GM13977 (cell line): ENCODE results near the gene ASIC2.

Experiments used
- DNase-seq: peaks from one replicate; pipeline ENCODE4 v3.0.0; 2012; ENCODE audit warnings: low spot score
- CTCF ChIP-seq: IDR thresholded peaks from 2 replicates; pipeline ENCODE4 v1.5.1; 2012; ENCODE audit warnings: mild to moderate bottlenecking, control low read depth; ENCODE audit not compliant: insufficient read depth; ENCODE audit errors: extremely low read depth, missing control alignments
- in situ Hi-C: fragments of 300-500 bp; cut with MboI; formaldehyde crosslinking; loops from one replicate; pipeline ENCODE4 v1.12.0; 2022; ENCODE audit warnings: low sequenced_read_pairs, low pct_unique_long_range_greater_than_20kb, mixed read lengths, inconsistent platforms; ENCODE audit not compliant: unreplicated experiment

The ASIC2 gene

GRCh38 chr17:33291248-33292200, 1.6 kb downstream of the ASIC2 start:
- in situ Hi-C loops, result no loop called here
- TF ChIP-seq CTCF, result no peak
- DNase-seq, result peak; percentile 34

GRCh38 chr17:33290253-33290652, 2.8 kb downstream of the ASIC2 start:
- in situ Hi-C loops, result no loop called here
- no peak for DNase-seq
- TF ChIP-seq CTCF, result no peak

- in situ Hi-C loops, result no loop called here
- no peak for DNase-seq
- no peak for TF ChIP-seq CTCF
Measured at GRCh38 chr17:33288954-33289353, 4.1 kb downstream of the ASIC2 start.

GRCh38 chr17:33287096-33287725, 5.9 kb downstream of the ASIC2 start:
- DNase-seq, result no peak
- no peak for TF ChIP-seq CTCF
- in situ Hi-C loops, result no loop called here

GRCh38 chr17:33285413-33285812, 7.7 kb downstream of the ASIC2 start:
- DNase-seq, result no peak
- in situ Hi-C loops, result no loop called here
- no peak for TF ChIP-seq CTCF

- TF ChIP-seq CTCF, result no peak
- no peak for DNase-seq
- in situ Hi-C loops, result no loop called here
Measured at GRCh38 chr17:33284022-33284421, 9.1 kb downstream of the ASIC2 start.
